H9 (cell line): ENCODE data around the gene PDZD8. TPM values are rescaled to one million over a fixed set of nuclear protein-coding genes. Genes with fewer than 3 reads are reported as not detected.

Experiments used
- DNase-seq: peaks from one replicate; pipeline ENCODE4 v3.0.0-alpha.2; 2017
- H2AFZ ChIP-seq: one replicate; pipeline ENCODE4 v1.6.1; 2013; ENCODE audit warnings: mild to moderate bottlenecking, low read length, control low read depth, moderate library complexity
- H2AK5ac ChIP-seq: 2 replicates; pipeline ENCODE4 v1.6.1; 2013; ENCODE audit warnings: low read length, control low read depth, mixed read lengths; ENCODE audit not compliant: insufficient read length
- H2BK120ac ChIP-seq: one replicate; pipeline ENCODE4 v1.6.1; 2013; ENCODE audit warnings: low read depth, mild to moderate bottlenecking, low read length, control low read depth, inconsistent platforms; ENCODE audit not compliant: poor library complexity, severe bottlenecking
- H2BK12ac ChIP-seq: 2 replicates; pipeline ENCODE4 v1.6.1; 2013; ENCODE audit warnings: low read length, control low read depth, mixed read lengths, low read depth; ENCODE audit not compliant: insufficient read length
- H2BK15ac ChIP-seq: 2 replicates; pipeline ENCODE4 v1.6.1; 2013; ENCODE audit warnings: low read depth, low read length, control low read depth
- H2BK20ac ChIP-seq: one replicate; pipeline ENCODE4 v1.6.1; 2013; ENCODE audit warnings: low read depth, mild to moderate bottlenecking, low read length, control low read depth, inconsistent platforms; ENCODE audit not compliant: poor library complexity, severe bottlenecking
- H2BK5ac ChIP-seq: 2 replicates; pipeline ENCODE4 v1.6.1; 2013; ENCODE audit warnings: low read length, control low read depth, mixed read lengths; ENCODE audit not compliant: insufficient read length
- H3K14ac ChIP-seq: 2 replicates; pipeline ENCODE4 v1.6.1; 2013; ENCODE audit warnings: low read length, control low read depth; ENCODE audit not compliant: insufficient read depth
- H3K18ac ChIP-seq: 2 replicates; pipeline ENCODE4 v1.6.1; 2013; ENCODE audit warnings: low read depth, mild to moderate bottlenecking, mixed read lengths, low read length, control low read depth; ENCODE audit not compliant: insufficient read length
- H3K23ac ChIP-seq: 2 replicates; pipeline ENCODE4 v1.6.1; 2013; ENCODE audit warnings: low read length, control low read depth, mixed read lengths, low read depth; ENCODE audit not compliant: insufficient read length
- H3K23me2 ChIP-seq: 2 replicates; pipeline ENCODE4 v1.6.1; 2013; ENCODE audit warnings: low read depth, mild to moderate bottlenecking, mixed read lengths, low read length, control low read depth; ENCODE audit not compliant: insufficient read length, poor library complexity, severe bottlenecking
- H3K27ac ChIP-seq: 2 replicates; pipeline ENCODE4 v1.5.1; 2013; ENCODE audit warnings: low read length, control low read depth, mixed read lengths, low read depth; ENCODE audit not compliant: insufficient read length
- H3K27me3 ChIP-seq: 2 replicates; pipeline ENCODE4 v1.6.1; 2013; ENCODE audit warnings: low read length, control low read depth, inconsistent platforms; ENCODE audit not compliant: insufficient read depth
- H3K4ac ChIP-seq: 2 replicates; pipeline ENCODE4 v1.6.1; 2013; ENCODE audit warnings: low read depth, mild to moderate bottlenecking, control low read depth, inconsistent platforms, low read length, moderate library complexity
- H3K4me1 ChIP-seq: 2 replicates; pipeline ENCODE4 v1.6.1; 2013; ENCODE audit warnings: low read length, control low read depth, inconsistent platforms; ENCODE audit not compliant: insufficient read depth
- H3K4me2 ChIP-seq: 2 replicates; pipeline ENCODE4 v1.6.1; 2013; ENCODE audit warnings: low read length, control low read depth, mixed read lengths; ENCODE audit not compliant: insufficient read length, insufficient read depth
- H3K56ac ChIP-seq: 2 replicates; pipeline ENCODE4 v1.6.1; 2013; ENCODE audit warnings: low read depth, mild to moderate bottlenecking, mixed read lengths, low read length, control low read depth; ENCODE audit not compliant: insufficient read length
- H3K79me1 ChIP-seq: 2 replicates; pipeline ENCODE4 v1.6.1; 2013; ENCODE audit warnings: low read depth, mild to moderate bottlenecking, moderate library complexity, low read length, control low read depth, inconsistent platforms; ENCODE audit not compliant: insufficient read depth, poor library complexity, severe bottlenecking
- H3K79me2 ChIP-seq: 2 replicates; pipeline ENCODE4 v1.6.1; 2013; ENCODE audit warnings: low read length, control low read depth, inconsistent platforms; ENCODE audit not compliant: insufficient read depth
- H3K9ac ChIP-seq: 2 replicates; pipeline ENCODE4 v1.6.1; 2013; ENCODE audit warnings: low read length, control low read depth, mixed read lengths; ENCODE audit not compliant: insufficient read length; ENCODE audit errors: extremely low read depth
- H3K9me3 ChIP-seq: one replicate; pipeline ENCODE4 v1.6.1; 2013; ENCODE audit warnings: low read depth, low read length, inconsistent platforms; ENCODE audit not compliant: control insufficient read depth
- H3T11ph ChIP-seq: one replicate; pipeline ENCODE4 v1.6.1; 2013; ENCODE audit warnings: mild to moderate bottlenecking, low read length, control low read depth, inconsistent platforms
- H4K20me1 ChIP-seq: one replicate; pipeline ENCODE4 v1.6.1; 2013; ENCODE audit not compliant: control insufficient read depth, insufficient read length, insufficient read depth
- H4K5ac ChIP-seq: 2 replicates; pipeline ENCODE4 v1.6.1; 2013; ENCODE audit warnings: low read depth, mild to moderate bottlenecking, mixed read lengths, low read length, control low read depth; ENCODE audit not compliant: insufficient read length
- H4K8ac ChIP-seq: replicated peaks from 2 replicates; pipeline ENCODE4 v1.6.1; 2013; ENCODE audit warnings: low read length, control low read depth, mixed read lengths, low read depth; ENCODE audit not compliant: insufficient read length
- H4K91ac ChIP-seq: 2 replicates; pipeline ENCODE4 v1.6.1; 2013; ENCODE audit warnings: low read depth, mild to moderate bottlenecking, moderate library complexity, mixed read lengths, low read length, control low read depth; ENCODE audit not compliant: insufficient read length
- H3K27ac Mint-ChIP-seq, 3 experiments: 2 replicates in 2 of 3; 3 replicates in 1 of 3; pipeline ENCODE4 v1.8.0; 2020 to 2021; ENCODE audit warnings: mixed read lengths in 3 of 3, mild to moderate bottlenecking in 1 of 3, moderate library complexity in 1 of 3
- H3K27me3 Mint-ChIP-seq: 2 replicates; pipeline ENCODE4 v1.8.0; 2021; ENCODE audit warnings: low read depth, mild to moderate bottlenecking, moderate library complexity, mixed read lengths
- H3K36me3 Mint-ChIP-seq, 3 experiments: 2 replicates in 2 of 3; 3 replicates in 1 of 3; pipeline ENCODE4 v1.8.0; 2020 to 2021; ENCODE audit warnings: low read depth in 3 of 3, mixed read lengths in 3 of 3; ENCODE audit not compliant: insufficient read depth in 1 of 3
- H3K4me1 Mint-ChIP-seq, 2 experiments: 2 replicates each; pipeline ENCODE4 v1.8.0; 2020; ENCODE audit warnings: mixed read lengths in 2 of 2
- H3K4me3 Mint-ChIP-seq, 2 experiments: 2 replicates in 1 of 2; 3 replicates in 1 of 2; pipeline ENCODE4 v1.8.0; 2020 to 2021; ENCODE audit warnings: mild to moderate bottlenecking in 2 of 2, mixed read lengths in 2 of 2, moderate library complexity in 1 of 2
- H3K9me3 Mint-ChIP-seq, 2 experiments: 2 replicates in 1 of 2; 3 replicates in 1 of 2; pipeline ENCODE4 v1.8.0; 2020; ENCODE audit warnings: mild to moderate bottlenecking in 2 of 2, mixed read lengths in 2 of 2, moderate library complexity in 1 of 2
- WGBS: extraction: QIAGEN DNeasy Blood & Tissue Kit; methylation state at CpG from one replicate; pipeline ENCODE4 v1.1.7; 2013; ENCODE audit warnings: missing lambda C conversion rate, low lambda C conversion rate, mixed read lengths; ENCODE audit not compliant: insufficient read length; ENCODE audit errors: extremely low coverage; 5-methylcytosine and 5-hydroxymethylcytosine counted together
- total RNA-seq: library from RNA; stranded (reverse); gene quantifications from 2 replicates; pipeline ENCODE4 v1.2.1, GENCODE V29; 2021
- TF ChIP-seq, protein P1 (sequence below): fragments of 200-600 bp; sonication (generic); conservative IDR thresholded peaks from 3 replicates; pipeline ENCODE4 v1.8.0; 2021; ENCODE audit warnings: antibody characterized with exemption, mild to moderate bottlenecking

Gene PDZD8
- total RNA-seq, 1 experiment from 2014 or later = 38.2 TPM

DNA sequence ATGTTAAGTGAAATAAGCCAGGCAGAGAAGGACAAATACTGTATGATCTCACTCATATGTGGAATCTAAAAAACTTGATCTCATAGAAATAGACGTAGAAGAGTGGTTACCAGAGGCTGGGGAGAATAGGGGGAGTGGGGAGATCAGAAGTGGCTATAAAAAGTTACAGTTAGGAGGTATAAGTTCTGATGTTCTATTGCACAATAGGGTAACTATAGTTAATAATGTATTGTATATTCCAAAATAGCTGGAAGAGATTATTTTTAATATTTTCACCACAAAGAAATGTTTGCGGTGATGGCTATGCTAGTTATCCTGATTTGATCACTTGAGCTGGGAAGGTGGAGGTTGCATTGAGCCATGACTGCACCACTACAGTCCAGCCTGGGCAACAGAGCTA, 80.5 kb downstream of the PDZD8 start:
- Histone ChIP-seq H3K27me3 (no peaks in the 10 kb centered on the region), H2BK20ac (no peak overlapping the region), H2AK5ac (no peak overlapping the region), H3K14ac (no peak overlapping the region), H3T11ph (no peak overlapping the region), H2BK15ac (no peak overlapping the region), H2BK12ac (no peak overlapping the region), H2BK5ac (no peak overlapping the region), H3K27ac (no peak overlapping the region), H3K4ac (no peak overlapping the region), H2BK120ac (no peak overlapping the region), H3K23me2 (no peaks in the 10 kb centered on the region), H3K79me2 (0 out of 2 replicates have a peak, but pooled peaks cover 1% of the 10 kb centered on the region), H4K5ac (no peak overlapping the region), H4K8ac (no peak overlapping the region), H3K18ac (no peak overlapping the region), H3K23ac (no peak overlapping the region), H3K9ac (no peak overlapping the region), H4K91ac (no peak overlapping the region), H3K56ac (no peak overlapping the region), H3K79me1 (no peaks in the 10 kb centered on the region), H2AFZ (no peak overlapping the region), H4K20me1 (no peaks in the 10 kb centered on the region), H3K4me1 (no peaks in the 10 kb centered on the region), H3K9me3 (no peaks in the 10 kb centered on the region), H3K4me2 (no peak overlapping the region)
- WGBS = no CpG with 5 or more reads among the region's 2 CpGs
- DNase-seq = no peak
- no peaks in the 10 kb centered on the region for H3K9me3 Mint-ChIP-seq
- no peak overlapping the region for H3K4me3 Mint-ChIP-seq
- TF ChIP-seq, protein P1, sequence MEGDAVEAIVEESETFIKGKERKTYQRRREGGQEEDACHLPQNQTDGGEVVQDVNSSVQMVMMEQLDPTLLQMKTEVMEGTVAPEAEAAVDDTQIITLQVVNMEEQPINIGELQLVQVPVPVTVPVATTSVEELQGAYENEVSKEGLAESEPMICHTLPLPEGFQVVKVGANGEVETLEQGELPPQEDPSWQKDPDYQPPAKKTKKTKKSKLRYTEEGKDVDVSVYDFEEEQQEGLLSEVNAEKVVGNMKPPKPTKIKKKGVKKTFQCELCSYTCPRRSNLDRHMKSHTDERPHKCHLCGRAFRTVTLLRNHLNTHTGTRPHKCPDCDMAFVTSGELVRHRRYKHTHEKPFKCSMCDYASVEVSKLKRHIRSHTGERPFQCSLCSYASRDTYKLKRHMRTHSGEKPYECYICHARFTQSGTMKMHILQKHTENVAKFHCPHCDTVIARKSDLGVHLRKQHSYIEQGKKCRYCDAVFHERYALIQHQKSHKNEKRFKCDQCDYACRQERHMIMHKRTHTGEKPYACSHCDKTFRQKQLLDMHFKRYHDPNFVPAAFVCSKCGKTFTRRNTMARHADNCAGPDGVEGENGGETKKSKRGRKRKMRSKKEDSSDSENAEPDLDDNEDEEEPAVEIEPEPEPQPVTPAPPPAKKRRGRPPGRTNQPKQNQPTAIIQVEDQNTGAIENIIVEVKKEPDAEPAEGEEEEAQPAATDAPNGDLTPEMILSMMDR = no peak
- peaks cover 6 to 12% of the 10 kb centered on the region in 2 experiments for H3K4me1 Mint-ChIP-seq
- no peaks in the 10 kb centered on the region for H3K27me3 Mint-ChIP-seq
- H3K27ac Mint-ChIP-seq = no peak overlapping the region
- peaks cover 0 to 3% (median 0%) of the 10 kb centered on the region in 3 experiments; a peak in 1 of 7 replicates for H3K36me3 Mint-ChIP-seq
